Activated CD4-positive, alpha-beta memory T cell treated with anti-CD3 and anti-CD28 coated beads for 36 hours (primary cell): ENCODE measurements around the gene ENC1. TPM values are rescaled to one million over a fixed set of nuclear protein-coding genes. Genes with fewer than 3 reads are reported as not detected.

Experiments
- CTCF ChIA-PET: fragments of 350-600 bp; sonication (Branson Sonifier 250); formaldehyde crosslinking; loops from one replicate; lab custom pipeline; 2021; ENCODE audit warnings: antibody characterized with exemption, inconsistent platforms; lab: Charles Lee
- POLR2A ChIA-PET: fragments of 350-600 bp; sonication (Branson Sonifier 250); formaldehyde crosslinking; loops from one replicate; lab custom pipeline; 2021; ENCODE audit warnings: antibody characterized with exemption; lab: Charles Lee
- DNase-seq: peaks from one replicate; pipeline ENCODE4 v3.0.0-alpha.2; 2020
- H3K27ac Mint-ChIP-seq: one replicate; pipeline ENCODE4 v1.8.0; 2021; ENCODE audit warnings: mixed read lengths
- H3K27me3 Mint-ChIP-seq: one replicate; pipeline ENCODE4 v1.8.0; 2021; ENCODE audit warnings: mixed read lengths
- H3K36me3 Mint-ChIP-seq: one replicate; pipeline ENCODE4 v1.8.0; 2021; ENCODE audit warnings: mixed read lengths
- H3K4me1 Mint-ChIP-seq: one replicate; pipeline ENCODE4 v1.8.0; 2021; ENCODE audit warnings: low read depth, mixed read lengths
- H3K4me3 Mint-ChIP-seq: one replicate; pipeline ENCODE4 v1.8.0; 2021; ENCODE audit warnings: mild to moderate bottlenecking, mixed read lengths
- H3K9me3 Mint-ChIP-seq: one replicate; pipeline ENCODE4 v1.8.0; 2021; ENCODE audit warnings: mixed read lengths
- intact Hi-C: fragments of 100-400 bp; cut with micrococcal nuclease; formaldehyde crosslinking; loops from one replicate; pipeline ENCODE4 v1.15.1; 2023
- total RNA-seq, 2 experiments: library from RNA; stranded (reverse); gene quantifications; one replicate each; pipeline ENCODE4 v1.2.3, GENCODE V29; 2021

Gene ENC1
- total RNA-seq, 2 experiments from 2014 or later, result 0.29 to 0.44 TPM

DNA sequence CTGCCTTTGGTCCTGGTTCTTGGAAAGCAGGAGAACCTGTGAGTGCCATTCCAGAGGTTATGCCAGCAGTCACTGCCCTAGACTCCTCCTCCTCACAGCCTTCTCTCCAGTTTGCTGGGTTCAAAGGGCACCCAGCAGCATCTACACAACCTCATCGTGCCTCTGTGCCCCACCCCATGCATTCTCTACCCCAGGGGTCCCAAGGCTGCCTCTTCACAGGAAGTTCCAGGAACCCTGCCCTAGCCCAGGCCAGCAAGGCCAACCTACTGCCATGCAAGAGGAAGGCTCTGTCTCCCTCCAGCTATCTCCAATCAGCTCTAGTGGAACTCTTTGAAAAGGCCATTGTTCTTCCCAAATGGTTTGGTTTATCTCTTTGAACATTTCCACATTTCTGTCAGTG, 21.2 kb downstream of the ENC1 start:
- H3K27me3 Mint-ChIP-seq, result peaks cover 28% of the 10 kb centered on the region
- no peak overlapping the region for H3K27ac Mint-ChIP-seq
- ChIA-PET POLR2A (no interaction called here), CTCF (interaction anchor here (0.7 kb wide), 1 partner anchor 1469 kb away, joined by 3 read pairs; no protein-coding TSS in a partner anchor)
- DNase-seq, result no peak
- no peaks in the 10 kb centered on the region for H3K36me3 Mint-ChIP-seq
- peaks cover 13% of the 10 kb centered on the region for H3K4me1 Mint-ChIP-seq
- no peaks in the 10 kb centered on the region for H3K9me3 Mint-ChIP-seq
- intact Hi-C loops, result no loop called here
- no peak overlapping the region for H3K4me3 Mint-ChIP-seq

DNA sequence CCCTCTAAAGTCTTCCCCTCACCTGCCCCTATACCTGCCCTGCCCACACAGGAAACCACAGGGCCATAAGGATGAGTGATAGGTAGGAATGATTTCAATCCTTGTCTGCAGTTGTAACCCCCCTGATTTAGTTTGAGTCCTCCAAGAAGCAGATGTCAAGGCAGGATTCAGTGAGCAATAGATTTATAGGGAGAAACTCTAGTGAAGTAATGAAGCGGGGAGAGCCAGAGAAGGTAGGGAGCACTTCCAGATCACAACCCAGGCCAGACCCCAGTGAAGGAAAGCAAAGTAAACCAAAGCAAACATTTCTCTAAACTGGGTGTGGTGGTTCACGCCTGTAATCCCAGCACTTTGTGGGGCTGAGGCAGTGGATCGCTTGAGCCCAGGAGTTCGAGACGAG, 22.4 kb downstream of the ENC1 start:
- no peak overlapping the region for H3K4me3 Mint-ChIP-seq
- ChIA-PET POLR2A (no interaction called here), CTCF (interaction anchor here (0.8 kb wide), 1 partner anchor 11 kb away, joined by 3 read pairs; no protein-coding TSS in a partner anchor)
- H3K27me3 Mint-ChIP-seq, result peaks cover 18% of the 10 kb centered on the region
- H3K27ac Mint-ChIP-seq, result no peak overlapping the region
- DNase-seq, result no peak
- no peaks in the 10 kb centered on the region for H3K36me3 Mint-ChIP-seq
- no peaks in the 10 kb centered on the region for H3K9me3 Mint-ChIP-seq
- intact Hi-C loops, result no loop called here
- H3K4me1 Mint-ChIP-seq, result peaks cover 13% of the 10 kb centered on the region

DNA sequence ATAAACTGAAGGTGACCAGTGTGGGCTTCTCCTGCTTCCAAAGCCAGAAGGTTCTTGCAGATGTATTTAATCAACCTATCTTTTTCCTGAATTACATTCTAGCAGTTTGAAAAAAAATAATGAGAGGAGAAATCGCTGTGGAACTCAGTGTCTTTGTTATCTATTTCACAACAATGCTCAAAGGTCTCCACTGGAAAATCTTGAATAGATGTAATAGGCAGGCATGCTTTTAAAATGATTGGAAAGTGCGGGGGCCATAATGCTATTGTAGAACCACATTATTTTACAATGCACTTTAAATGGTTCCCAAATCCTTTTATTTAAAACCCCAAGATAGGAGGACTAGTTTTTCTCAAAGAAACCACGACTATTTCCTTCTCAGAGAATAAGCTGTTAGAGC, 23.3 kb downstream of the ENC1 start:
- ChIA-PET POLR2A (no interaction called here), CTCF (interaction anchor here (0.8 kb wide), 1 partner anchor 10 kb away, joined by 3 read pairs; no protein-coding TSS in a partner anchor)
- peaks cover 6% of the 10 kb centered on the region for H3K4me1 Mint-ChIP-seq
- H3K27me3 Mint-ChIP-seq, result peaks cover 18% of the 10 kb centered on the region
- H3K4me3 Mint-ChIP-seq, result no peak overlapping the region
- no peaks in the 10 kb centered on the region for H3K9me3 Mint-ChIP-seq
- intact Hi-C loops, result no loop called here
- H3K27ac Mint-ChIP-seq, result no peak overlapping the region
- no peaks in the 10 kb centered on the region for H3K36me3 Mint-ChIP-seq
- no peak for DNase-seq

DNA sequence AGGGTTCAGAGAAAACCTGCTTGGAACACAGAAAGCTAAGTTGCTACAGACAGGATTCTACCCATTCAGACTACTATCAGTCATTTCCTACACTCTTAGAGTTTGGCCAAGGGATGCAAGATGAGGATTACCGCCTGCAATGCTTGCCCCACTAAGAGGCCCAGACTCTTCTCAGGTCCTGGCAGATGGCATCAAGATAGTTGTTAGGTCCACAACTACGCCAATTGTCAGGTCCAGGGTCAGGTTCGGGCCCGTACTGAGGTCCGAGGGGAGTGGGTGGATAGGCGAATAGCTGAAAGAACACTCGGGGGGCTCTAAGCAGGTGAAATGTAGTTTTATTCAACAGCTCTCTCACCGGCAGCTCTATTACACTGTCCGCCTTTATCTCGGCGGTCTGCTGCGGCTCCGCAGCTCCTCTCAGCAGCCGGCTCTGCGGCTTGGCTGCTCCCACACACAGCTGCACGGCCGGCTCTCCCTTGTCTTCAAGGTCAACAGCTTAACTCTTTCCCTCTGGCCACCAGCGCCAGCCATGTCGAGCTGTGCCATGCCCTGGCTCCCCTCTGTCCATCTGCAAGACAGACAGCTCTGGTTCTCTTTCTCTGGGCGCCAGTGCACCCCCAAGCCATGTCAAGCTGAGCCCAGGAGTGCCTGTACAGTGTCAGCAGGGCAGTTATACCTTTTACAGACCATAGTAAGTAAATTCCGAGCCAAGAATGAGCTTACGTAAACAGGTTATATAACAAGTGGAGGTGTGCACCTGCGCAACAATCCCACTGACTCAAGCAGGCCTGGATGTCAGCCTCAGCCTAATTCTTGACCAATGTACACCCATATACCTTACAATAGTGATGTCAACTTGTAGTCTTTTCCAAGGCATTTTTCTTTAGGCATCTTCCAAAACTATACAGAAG, 24.0 kb downstream of the ENC1 start:
- H3K4me1 Mint-ChIP-seq, result no peaks in the 10 kb centered on the region
- ChIA-PET CTCF (no interaction called here), POLR2A (no interaction called here)
- no peak overlapping the region for H3K27ac Mint-ChIP-seq
- no peaks in the 10 kb centered on the region for H3K9me3 Mint-ChIP-seq
- H3K36me3 Mint-ChIP-seq, result no peaks in the 10 kb centered on the region
- no peak for DNase-seq
- intact Hi-C loops, result no loop called here
- H3K27me3 Mint-ChIP-seq, result peaks cover 16% of the 10 kb centered on the region
- no peak overlapping the region for H3K4me3 Mint-ChIP-seq

DNA sequence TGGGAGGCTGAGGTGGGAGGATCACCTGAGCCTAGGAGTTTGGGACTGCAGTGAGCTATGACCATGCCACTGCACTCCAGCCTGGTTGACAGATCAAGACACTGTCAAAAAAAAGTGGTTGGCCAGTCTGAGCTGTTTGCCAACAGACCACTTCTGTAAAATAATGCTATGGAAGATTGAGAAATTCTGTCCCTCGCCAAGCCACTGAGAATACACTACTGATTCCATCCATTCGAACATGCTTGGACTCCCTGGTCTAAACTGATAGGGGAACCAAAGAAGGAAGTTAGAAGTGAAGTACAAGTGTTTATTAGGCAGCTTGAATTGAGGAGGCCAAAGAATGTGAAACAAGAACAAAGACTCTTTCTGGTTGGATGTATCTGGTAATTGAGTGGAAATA, 27.2 kb downstream of the ENC1 start:
- no peak for DNase-seq
- Mint-ChIP-seq H3K9me3 (no peaks in the 10 kb centered on the region), H3K36me3 (no peaks in the 10 kb centered on the region), H3K4me3 (no peak overlapping the region), H3K27ac (no peak overlapping the region), H3K4me1 (peaks cover 6% of the 10 kb centered on the region), H3K27me3 (peaks cover 3% of the 10 kb centered on the region)
- CTCF ChIA-PET, result no interaction called here
- intact Hi-C loops, result no loop called here
- POLR2A ChIA-PET, result no interaction called here

DNA sequence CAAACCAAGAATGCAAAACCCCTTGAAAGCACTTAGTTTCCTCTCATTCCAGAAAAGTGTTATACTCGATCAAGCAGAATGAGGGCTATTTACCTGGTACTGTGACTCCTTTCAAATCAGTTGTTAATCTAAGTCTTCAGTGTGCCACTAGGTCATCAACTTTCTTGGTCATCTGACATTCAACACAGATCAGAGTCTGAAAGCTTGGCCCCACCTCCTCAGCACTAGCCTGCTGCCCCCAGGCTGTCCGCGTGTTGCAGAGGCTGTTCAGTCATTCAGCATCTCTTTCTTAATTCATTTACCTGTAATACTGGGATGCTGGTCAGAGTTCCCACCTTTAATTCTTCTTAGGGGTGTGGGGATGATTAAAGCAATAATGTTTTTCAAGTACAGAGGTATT, 28.5 kb downstream of the ENC1 start:
- H3K27ac Mint-ChIP-seq, result no peak overlapping the region
- H3K27me3 Mint-ChIP-seq, result peaks cover 3% of the 10 kb centered on the region
- no peaks in the 10 kb centered on the region for H3K9me3 Mint-ChIP-seq
- ChIA-PET POLR2A (no interaction called here), CTCF (no interaction called here)
- peaks cover 6% of the 10 kb centered on the region for H3K4me1 Mint-ChIP-seq
- H3K36me3 Mint-ChIP-seq, result no peaks in the 10 kb centered on the region
- H3K4me3 Mint-ChIP-seq, result no peak overlapping the region
- intact Hi-C loops, result no loop called here
- DNase-seq, result no peak

DNA sequence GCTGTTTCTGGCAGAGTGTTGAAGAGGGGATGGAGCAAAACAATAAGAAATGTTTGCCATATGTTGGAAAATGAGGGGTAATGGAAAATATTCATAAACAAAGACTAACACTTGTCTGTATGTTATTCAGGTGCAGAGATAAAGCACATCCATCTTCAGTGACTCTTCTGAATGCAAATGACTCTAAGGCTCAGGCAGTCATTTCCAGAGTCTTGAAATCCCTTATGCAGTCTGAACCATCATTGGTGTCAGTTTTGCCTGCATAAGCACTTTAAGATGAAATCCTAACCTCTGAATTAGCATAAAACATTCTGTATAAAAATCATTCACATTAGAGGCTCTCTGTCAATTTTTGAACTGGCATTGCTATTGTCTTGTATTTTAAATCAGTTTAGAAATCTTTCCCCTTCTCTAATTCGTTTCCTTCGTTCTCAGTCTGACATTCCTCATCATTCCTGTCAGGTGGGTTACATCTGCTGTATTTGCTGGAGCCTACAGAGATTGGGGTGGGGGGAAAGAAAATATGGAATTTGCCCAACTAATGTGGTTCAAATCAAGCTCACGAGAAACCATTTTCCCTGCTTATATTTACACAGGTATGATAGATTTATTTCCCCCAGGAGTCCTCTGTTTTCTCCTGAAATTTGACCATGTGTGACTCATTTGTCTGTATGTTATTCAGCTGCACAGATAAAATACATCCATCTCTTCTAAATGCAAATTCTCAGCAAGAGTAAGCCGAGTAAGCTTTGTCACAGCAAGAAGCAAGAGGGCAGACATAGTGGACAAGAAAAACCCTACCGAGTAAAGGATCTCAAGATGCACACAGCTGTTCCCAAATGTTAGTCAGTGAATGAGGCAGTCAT, 31.6 kb downstream of the ENC1 start:
- DNase-seq, result no peak
- no peak overlapping the region for H3K4me3 Mint-ChIP-seq
- peaks cover 6% of the 10 kb centered on the region for H3K4me1 Mint-ChIP-seq
- H3K9me3 Mint-ChIP-seq, result no peaks in the 10 kb centered on the region
- intact Hi-C loops, result no loop called here
- H3K27ac Mint-ChIP-seq, result no peak overlapping the region
- H3K27me3 Mint-ChIP-seq, result peaks cover 3% of the 10 kb centered on the region
- ChIA-PET POLR2A (no interaction called here), CTCF (no interaction called here)
- H3K36me3 Mint-ChIP-seq, result no peaks in the 10 kb centered on the region

DNA sequence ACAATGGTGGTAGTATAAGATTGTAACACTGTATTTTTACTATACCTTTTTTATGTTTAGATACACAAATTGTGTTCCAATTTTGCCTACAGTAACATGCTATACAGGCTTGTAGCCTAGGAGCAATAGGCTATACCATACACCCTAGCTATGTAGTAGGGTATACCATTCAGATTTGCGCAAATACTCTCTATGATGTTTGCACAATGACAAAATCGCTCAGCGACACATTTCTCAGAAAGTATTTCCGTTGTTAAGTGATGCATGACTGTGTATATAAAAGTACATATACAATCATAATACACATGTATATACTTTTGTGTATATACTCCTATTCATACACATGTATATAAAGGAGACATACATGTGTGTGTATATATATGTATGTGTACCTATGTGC, 34.8 kb downstream of the ENC1 start:
- Mint-ChIP-seq H3K4me3 (no peak overlapping the region), H3K27ac (no peak overlapping the region), H3K36me3 (no peaks in the 10 kb centered on the region), H3K4me1 (peaks cover 6% of the 10 kb centered on the region), H3K27me3 (peaks cover 20% of the 10 kb centered on the region), H3K9me3 (no peaks in the 10 kb centered on the region)
- ChIA-PET POLR2A (no interaction called here), CTCF (no interaction called here)
- DNase-seq, result no peak
- intact Hi-C loops, result no loop called here

DNA sequence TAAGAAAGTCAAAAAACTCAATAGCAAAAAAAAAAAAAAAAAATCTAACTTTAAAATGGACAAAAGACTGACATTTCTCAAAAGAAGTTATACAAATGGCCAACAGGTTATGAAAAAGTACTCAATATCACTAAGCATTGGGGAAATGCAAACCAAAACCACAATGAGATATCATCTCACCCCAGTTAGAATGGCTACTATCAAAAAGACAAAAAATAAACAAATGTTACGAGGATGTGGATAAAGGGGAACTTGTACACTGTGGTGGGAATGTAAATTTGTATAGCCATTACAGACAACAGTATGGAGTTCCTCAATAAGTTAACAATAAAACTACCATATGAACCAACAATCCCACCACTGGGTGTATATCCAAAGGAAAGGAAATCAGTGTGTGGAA, 37.2 kb downstream of the ENC1 start:
- POLR2A ChIA-PET, result no interaction called here

DNA sequence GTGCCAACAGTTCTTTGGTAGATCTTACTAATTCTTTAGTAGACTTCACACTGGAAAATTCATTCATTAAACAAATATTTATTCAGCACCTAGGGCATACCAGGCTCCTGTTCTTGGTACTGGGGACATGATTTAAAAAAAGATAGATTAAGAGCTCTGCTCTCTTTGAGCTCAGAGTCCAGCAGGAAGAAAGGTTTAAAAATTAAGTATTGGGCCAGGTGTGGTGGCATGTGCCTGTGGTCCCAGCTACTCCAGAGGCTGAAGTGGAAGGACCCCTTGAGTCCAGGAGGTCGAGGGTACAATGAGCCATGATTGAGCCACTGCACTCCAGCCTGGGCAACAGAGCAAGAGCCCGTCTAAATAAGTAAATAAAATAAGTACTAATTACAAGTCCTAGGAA, 41.4 kb downstream of the ENC1 start:
- H3K27me3 Mint-ChIP-seq, result peaks cover 41% of the 10 kb centered on the region
- H3K36me3 Mint-ChIP-seq, result no peaks in the 10 kb centered on the region
- ChIA-PET CTCF (no interaction called here), POLR2A (no interaction called here)
- no peaks in the 10 kb centered on the region for H3K4me1 Mint-ChIP-seq
- no peak for DNase-seq
- H3K4me3 Mint-ChIP-seq, result no peak overlapping the region
- no peaks in the 10 kb centered on the region for H3K9me3 Mint-ChIP-seq
- intact Hi-C loops, result no loop called here
- no peak overlapping the region for H3K27ac Mint-ChIP-seq

More for the DNA sequence above, 37.2 kb downstream of the ENC1 start:
- H3K9me3 Mint-ChIP-seq, result no peaks in the 10 kb centered on the region
- CTCF ChIA-PET, result no interaction called here
- intact Hi-C loops, result no loop called here
- no peaks in the 10 kb centered on the region for H3K36me3 Mint-ChIP-seq
- H3K4me3 Mint-ChIP-seq, result no peak overlapping the region
- H3K27me3 Mint-ChIP-seq, result peaks cover 32% of the 10 kb centered on the region
- H3K27ac Mint-ChIP-seq, result no peak overlapping the region
- peaks cover under 1% of the 10 kb centered on the region for H3K4me1 Mint-ChIP-seq
- no peak for DNase-seq

DNA sequence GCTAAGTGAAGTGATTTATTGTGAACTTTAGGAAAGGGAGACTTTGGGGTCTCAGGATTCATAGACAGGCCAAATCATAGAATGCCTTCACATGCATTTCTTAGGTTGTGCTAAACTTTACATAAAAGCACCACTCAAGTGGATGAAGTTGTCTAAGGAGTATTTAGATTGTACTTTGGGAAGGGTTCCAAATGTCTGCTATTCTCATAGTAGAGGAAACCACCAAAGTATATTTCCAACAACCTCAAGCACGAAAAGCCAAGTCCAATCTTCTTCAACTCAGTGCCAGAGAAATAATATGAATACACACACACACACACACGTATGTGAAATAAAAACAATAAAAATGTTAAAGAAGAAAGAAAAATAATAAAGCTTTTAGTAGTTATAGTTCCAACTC, 41.8 kb downstream of the ENC1 start:
- no peaks in the 10 kb centered on the region for H3K36me3 Mint-ChIP-seq
- H3K4me3 Mint-ChIP-seq, result no peak overlapping the region
- peaks cover 41% of the 10 kb centered on the region for H3K27me3 Mint-ChIP-seq
- ChIA-PET POLR2A (no interaction called here), CTCF (no interaction called here)
- H3K4me1 Mint-ChIP-seq, result no peaks in the 10 kb centered on the region
- H3K27ac Mint-ChIP-seq, result no peak overlapping the region
- no peaks in the 10 kb centered on the region for H3K9me3 Mint-ChIP-seq
- DNase-seq, result no peak
- intact Hi-C loops, result no loop called here

DNA sequence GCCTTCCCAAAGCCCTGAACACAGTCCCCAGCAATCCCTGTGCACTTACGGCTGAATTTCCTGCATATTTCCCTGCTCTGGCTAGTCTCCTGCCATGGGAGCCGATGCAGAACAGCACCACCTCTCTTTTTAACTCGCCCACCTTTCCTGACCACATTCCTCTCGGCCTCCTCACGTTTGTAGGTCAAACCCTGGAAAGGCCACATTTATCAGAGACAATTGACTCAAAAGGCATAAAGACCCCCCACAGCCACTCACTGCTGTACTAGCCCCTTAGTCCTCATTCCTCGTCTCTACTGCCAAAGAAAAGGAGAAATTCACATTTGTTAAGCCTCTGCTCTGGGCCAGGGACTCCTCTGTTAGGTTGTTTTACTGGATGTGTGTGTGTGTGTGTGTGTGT, 43.6 kb downstream of the ENC1 start:
- Mint-ChIP-seq H3K27me3 (peaks cover 32% of the 10 kb centered on the region), H3K4me1 (no peaks in the 10 kb centered on the region), H3K4me3 (no peak overlapping the region), H3K36me3 (no peaks in the 10 kb centered on the region), H3K9me3 (no peaks in the 10 kb centered on the region), H3K27ac (no peak overlapping the region)
- ChIA-PET CTCF (no interaction called here), POLR2A (no interaction called here)
- DNase-seq, result no peak
- intact Hi-C loops, result no loop called here
